CD8-positive, alpha-beta memory T cell (primary cell): ENCODE measurements around the gene TCF25. TPM values are rescaled to one million over a fixed set of nuclear protein-coding genes. Genes with fewer than 3 reads are reported as not detected.

ENCODE experiments used
- CTCF ChIA-PET: fragments of 350-600 bp; sonication (Branson Sonifier 250); formaldehyde crosslinking; loops from one replicate; lab custom pipeline; 2021; ENCODE audit warnings: antibody characterized with exemption; lab: Charles Lee
- POLR2A ChIA-PET: fragments of 350-600 bp; sonication (Branson Sonifier 250); formaldehyde crosslinking; loops from one replicate; lab custom pipeline; 2021; ENCODE audit warnings: antibody characterized with exemption; lab: Charles Lee
- DNase-seq, 5 donors: peaks; one replicate each; pipeline versions ENCODE4 v3.0.0 to v3.0.0-alpha.2; 2020 to 2022; ENCODE audit warnings: mixed read lengths in 1 of 5
- H3K27ac ChIP-seq: one replicate; pipeline ENCODE4 v1.7.0; 2013; ENCODE audit warnings: low read depth, mild to moderate bottlenecking, low read length, moderate library complexity
- H3K27me3 ChIP-seq: 2 replicates; pipeline ENCODE4 v1.7.0; 2013; ENCODE audit warnings: low read length, mild to moderate bottlenecking; ENCODE audit not compliant: insufficient read depth, poor library complexity, severe bottlenecking
- H3K36me3 ChIP-seq: 2 replicates; pipeline ENCODE4 v1.7.0; 2013; ENCODE audit warnings: mild to moderate bottlenecking, low read length, moderate library complexity; ENCODE audit not compliant: insufficient read depth
- H3K4me1 ChIP-seq: 2 replicates; pipeline ENCODE4 v1.7.0; 2013; ENCODE audit warnings: mild to moderate bottlenecking, low read length, moderate library complexity; ENCODE audit not compliant: insufficient read depth
- H3K4me3 ChIP-seq: 2 replicates; pipeline ENCODE4 v1.7.0; 2013; ENCODE audit warnings: mild to moderate bottlenecking, low read length
- H3K9me3 ChIP-seq: 2 replicates; pipeline ENCODE4 v1.7.0; 2013; ENCODE audit warnings: mild to moderate bottlenecking, low read length
- H3K27ac Mint-ChIP-seq, 8 donors: one replicate each; pipeline ENCODE4 v1.8.0; 2020 to 2021; ENCODE audit warnings: mixed read lengths in 8 of 8, mild to moderate bottlenecking in 6 of 8, inconsistent platforms in 3 of 8, moderate library complexity in 3 of 8
- H3K27me3 Mint-ChIP-seq, 2 donors: one replicate each; pipeline ENCODE4 v1.8.0; 2020 to 2021; ENCODE audit warnings: mixed read lengths in 2 of 2, mild to moderate bottlenecking in 1 of 2, moderate library complexity in 1 of 2
- H3K36me3 Mint-ChIP-seq, 3 donors: one replicate each; pipeline ENCODE4 v1.8.0; 2020 to 2021; ENCODE audit warnings: mixed read lengths in 3 of 3, inconsistent platforms in 1 of 3, mild to moderate bottlenecking in 1 of 3
- H3K4me1 Mint-ChIP-seq, 3 donors: one replicate each; pipeline ENCODE4 v1.8.0; 2020 to 2021; ENCODE audit warnings: mixed read lengths in 3 of 3, inconsistent platforms in 1 of 3, mild to moderate bottlenecking in 1 of 3
- H3K4me3 Mint-ChIP-seq, 7 donors: one replicate each; pipeline ENCODE4 v1.8.0; 2020 to 2021; ENCODE audit warnings: mixed read lengths in 7 of 7, mild to moderate bottlenecking in 6 of 7, moderate library complexity in 4 of 7, inconsistent platforms in 2 of 7
- H3K9me3 Mint-ChIP-seq, 5 donors: one replicate each; pipeline ENCODE4 v1.8.0; 2020 to 2022; ENCODE audit warnings: mixed read lengths in 5 of 5, mild to moderate bottlenecking in 3 of 5, moderate library complexity in 2 of 5, inconsistent platforms in 1 of 5
- polyA plus RNA-seq: library from polyadenylated mRNA; unstranded; fragments of 300-500 nt; fragmentation: Illumina TruSeq; gene quantifications from one replicate; pipeline ENCODE4 v1.2.3, GENCODE V29; 2021
- total RNA-seq, 2 experiments: library from RNA; stranded (reverse); gene quantifications; one replicate each; pipeline ENCODE4 v1.2.3, GENCODE V29; 2021

TCF25 gene
- total and polyA plus RNA-seq, 3 experiments from 2014 or later: 121 to 155 (median 154) TPM

- Histone ChIP-seq H3K4me1 (peaks cover 10% of the 10 kb centered on the region), H3K36me3 (no peaks in the 10 kb centered on the region), H3K27me3 (no peaks in the 10 kb centered on the region), H3K4me3 (no peak overlapping the region), H3K27ac (no peak overlapping the region), H3K9me3 (no peaks in the 10 kb centered on the region)
- H3K27ac Mint-ChIP-seq: no peak overlapping the region
- DNase-seq: no peak
- no peaks in the 10 kb centered on the region for H3K27me3 Mint-ChIP-seq
- CTCF ChIA-PET: no interaction called here
- no peaks in the 10 kb centered on the region for H3K36me3 Mint-ChIP-seq
- POLR2A ChIA-PET: no interaction called here
- no peak overlapping the region for H3K4me3 Mint-ChIP-seq
- peaks cover 9 to 11% (median 10%) of the 10 kb centered on the region in 3 donors for H3K4me1 Mint-ChIP-seq
- H3K9me3 Mint-ChIP-seq: no peaks in the 10 kb centered on the region
These were observed 25.5 kb upstream of the TCF25 start for GRCh38 chr16:89847940-89848297.

GRCh38 chr16:89848974-89849373 lies 24.4 kb upstream of the TCF25 start:
- no peaks in the 10 kb centered on the region for H3K9me3 Mint-ChIP-seq
- H3K27ac Mint-ChIP-seq: no peak overlapping the region
- no peak for DNase-seq
- H3K4me3 Mint-ChIP-seq: no peak overlapping the region
- ChIA-PET CTCF (no interaction called here), POLR2A (interaction anchor here (0.6 kb wide), 1 partner anchor 12 kb away, joined by 3 read pairs; no protein-coding TSS in a partner anchor)
- no peaks in the 10 kb centered on the region for H3K27me3 Mint-ChIP-seq
- no peak overlapping the region for H3K4me3 ChIP-seq
- H3K27ac ChIP-seq: no peak overlapping the region
- H3K9me3 ChIP-seq: no peaks in the 10 kb centered on the region
- H3K4me1 Mint-ChIP-seq: peaks cover 9 to 11% (median 9%) of the 10 kb centered on the region in 3 donors
- H3K4me1 ChIP-seq: peaks cover 10% of the 10 kb centered on the region
- H3K36me3 ChIP-seq: no peaks in the 10 kb centered on the region
- no peaks in the 10 kb centered on the region for H3K36me3 Mint-ChIP-seq
- H3K27me3 ChIP-seq: no peaks in the 10 kb centered on the region

GRCh38 chr16:89853306-89853993 lies 19.9 kb upstream of the TCF25 start:
- Histone ChIP-seq H3K27ac (no peak overlapping the region), H3K4me3 (no peak overlapping the region), H3K4me1 (no peaks in the 10 kb centered on the region), H3K36me3 (no peaks in the 10 kb centered on the region), H3K27me3 (no peaks in the 10 kb centered on the region), H3K9me3 (no peaks in the 10 kb centered on the region)
- no peak overlapping the region for H3K4me3 Mint-ChIP-seq
- no peak for DNase-seq
- ChIA-PET CTCF (interaction anchor here (0.6 kb wide), 2 partner anchors 40 to 310 kb away, joined by 3 read pairs; no protein-coding TSS in a partner anchor), POLR2A (interaction anchor here (0.6 kb wide), 1 partner anchor 20 kb away, joined by 3 read pairs; the partner anchor contains the start of gene TCF25)
- H3K27me3 Mint-ChIP-seq: peaks cover 0 to 3% of the 10 kb centered on the region in 2 donors
- no peak overlapping the region for H3K27ac Mint-ChIP-seq
- H3K36me3 Mint-ChIP-seq: no peaks in the 10 kb centered on the region
- no peaks in the 10 kb centered on the region for H3K9me3 Mint-ChIP-seq
- H3K4me1 Mint-ChIP-seq: no peaks in the 10 kb centered on the region

GRCh38 chr16:89855301-89855945 lies 18.0 kb upstream of the TCF25 start:
- no peak overlapping the region for H3K4me3 Mint-ChIP-seq
- Histone ChIP-seq H3K4me1 (peaks cover under 1% of the 10 kb centered on the region), H3K4me3 (no peak overlapping the region), H3K27ac (no peak overlapping the region), H3K9me3 (no peaks in the 10 kb centered on the region), H3K27me3 (no peaks in the 10 kb centered on the region), H3K36me3 (no peaks in the 10 kb centered on the region)
- POLR2A ChIA-PET: no interaction called here
- no peaks in the 10 kb centered on the region for H3K9me3 Mint-ChIP-seq
- H3K36me3 Mint-ChIP-seq: no peaks in the 10 kb centered on the region
- DNase-seq: no peak
- no peaks in the 10 kb centered on the region for H3K4me1 Mint-ChIP-seq
- CTCF ChIA-PET: interaction anchor here (9.9 kb wide), 1 partner anchor 157 kb away, joined by 111 read pairs; the partner anchor contains the start of gene SPATA2L
- no peak overlapping the region for H3K27ac Mint-ChIP-seq
- H3K27me3 Mint-ChIP-seq: peaks cover 0 to 3% of the 10 kb centered on the region in 2 donors

GRCh38 chr16:89855986-89856385 lies 17.4 kb upstream of the TCF25 start:
- Histone ChIP-seq H3K27ac (no peak overlapping the region), H3K27me3 (no peaks in the 10 kb centered on the region), H3K4me3 (no peak overlapping the region), H3K4me1 (peaks cover 6% of the 10 kb centered on the region), H3K9me3 (no peaks in the 10 kb centered on the region), H3K36me3 (no peaks in the 10 kb centered on the region)
- CTCF ChIA-PET: interaction anchor here (9.9 kb wide), 1 partner anchor 157 kb away, joined by 111 read pairs; the partner anchor contains the start of gene SPATA2L
- DNase-seq: no peak
- POLR2A ChIA-PET: no interaction called here
- Mint-ChIP-seq H3K27me3 (peaks cover 0 to 3% of the 10 kb centered on the region in 2 donors), H3K4me3 (no peak overlapping the region), H3K36me3 (no peaks in the 10 kb centered on the region), H3K9me3 (no peaks in the 10 kb centered on the region), H3K4me1 (peaks cover 2 to 4% (median 4%) of the 10 kb centered on the region in 3 donors), H3K27ac (no peak overlapping the region)

- ChIA-PET CTCF (interaction anchor here (1.1 to 9.9 kb wide), 10 partner anchors 17 to 161 kb away, joined by 3 to 120 read pairs (median 11); partner anchors contain the start of gene SPATA2L), POLR2A (no interaction called here)
- peaks cover 26% of the 10 kb centered on the region for H3K4me1 ChIP-seq
- peak overlapping the region in 1 of 7 donors; percentile 27 for H3K4me3 Mint-ChIP-seq
- H3K27ac ChIP-seq: no peak overlapping the region
- H3K27ac Mint-ChIP-seq: no peak overlapping the region
- peaks cover 0 to 3% of the 10 kb centered on the region in 2 donors for H3K27me3 Mint-ChIP-seq
- H3K9me3 Mint-ChIP-seq: no peaks in the 10 kb centered on the region
- no peak overlapping the region for H3K4me3 ChIP-seq
- H3K36me3 Mint-ChIP-seq: no peaks in the 10 kb centered on the region
- H3K9me3 ChIP-seq: no peaks in the 10 kb centered on the region
- H3K36me3 ChIP-seq: no peaks in the 10 kb centered on the region
- H3K27me3 ChIP-seq: no peaks in the 10 kb centered on the region
- DNase-seq: no peak
- H3K4me1 Mint-ChIP-seq: peaks cover 22 to 26% (median 25%) of the 10 kb centered on the region in 3 donors
These were observed 14.3 kb upstream of the TCF25 start for GRCh38 chr16:89858973-89859614.

- Mint-ChIP-seq H3K27me3 (peaks cover 0 to 3% of the 10 kb centered on the region in 2 donors), H3K4me1 (peaks cover 27 to 31% (median 31%) of the 10 kb centered on the region in 3 donors), H3K36me3 (no peaks in the 10 kb centered on the region), H3K9me3 (no peaks in the 10 kb centered on the region), H3K27ac (peak overlapping the region in 1 of 8 donors; percentile 43), H3K4me3 (no peak overlapping the region)
- Histone ChIP-seq H3K27me3 (no peaks in the 10 kb centered on the region), H3K9me3 (no peaks in the 10 kb centered on the region), H3K4me1 (peaks cover 31% of the 10 kb centered on the region), H3K27ac (no peak overlapping the region), H3K36me3 (no peaks in the 10 kb centered on the region), H3K4me3 (no peak overlapping the region)
- no peak for DNase-seq
- ChIA-PET POLR2A (no interaction called here), CTCF (interaction anchor here (1.0 to 9.9 kb wide), 14 partner anchors 12 to 161 kb away, joined by 3 to 120 read pairs (median 6); partner anchors contain the start of genes SPATA2L and TCF25)
These were observed 13.8 kb upstream of the TCF25 start for GRCh38 chr16:89859615-89860007.
